Activated CD8-positive, alpha-beta memory T cell treated with anti-CD3 and anti-CD28 coated beads, Interleukin-2, amount 10 ng/mL, durations not matched to agents 7 days and 5 days (primary cell): Measurements from ENCODE around the gene ATL2. TPM values are rescaled to one million over a fixed set of nuclear protein-coding genes. Genes with fewer than 3 reads are reported as not detected.
"Not testable (repeated sequence)": the region's sequence is repeated elsewhere in the genome, so short reads cannot be mapped to it uniquely, and the experiment has no call there.

ENCODE experiments used
- ATAC-seq: fragments of 150-1000 bp; cut with Tn5 transposase; one replicate; pipeline ENCODE4 v1.10.0; 2021; ENCODE audit warnings: moderate library complexity
- CTCF ChIA-PET: fragments of 350-600 bp; sonication (Branson Sonifier 250); formaldehyde crosslinking; loops from one replicate; lab custom pipeline; 2021; ENCODE audit warnings: antibody characterized with exemption; lab: Charles Lee
- DNase-seq: peaks from one replicate; pipeline ENCODE4 v3.0.0-alpha.2; 2020
- H3K27ac Mint-ChIP-seq: one replicate; pipeline ENCODE4 v1.8.0; 2021; ENCODE audit warnings: mild to moderate bottlenecking, mixed read lengths
- H3K27me3 Mint-ChIP-seq: one replicate; pipeline ENCODE4 v1.8.0; 2021; ENCODE audit warnings: mixed read lengths
- H3K36me3 Mint-ChIP-seq: one replicate; pipeline ENCODE4 v1.8.0; 2021; ENCODE audit warnings: mild to moderate bottlenecking, mixed read lengths
- H3K4me1 Mint-ChIP-seq: one replicate; pipeline ENCODE4 v1.8.0; 2021; ENCODE audit warnings: mixed read lengths
- H3K4me3 Mint-ChIP-seq: one replicate; pipeline ENCODE4 v1.8.0; 2021; ENCODE audit warnings: mild to moderate bottlenecking, moderate library complexity, mixed read lengths
- H3K9me3 Mint-ChIP-seq: one replicate; pipeline ENCODE4 v1.8.0; 2022; ENCODE audit warnings: low read depth, mixed read lengths
- total RNA-seq, 2 experiments: library from RNA; stranded (reverse); gene quantifications; one replicate each; pipeline ENCODE4 v1.2.3, GENCODE V29; 2021

ATL2 gene
- 10 to 100 TPM; 55.5 to 56.7 TPM for total RNA-seq

GRCh38 chr2:38377050-38377828, at the start of gene ATL2:
Gene ATL2, minus strand, starts transcription at chr2:38377273. Its CDS starts 13 bp downstream, at chr2:38377260.
- DNase-seq (peak; percentile 97), ATAC-seq (peak; percentile 92)
- H3K4me3 Mint-ChIP-seq, result peak within 1 kb of the TSS; percentile 87
- H3K36me3 Mint-ChIP-seq, result no peaks in the 10 kb centered on the region
- peaks cover 6% of the 10 kb centered on the region for H3K27me3 Mint-ChIP-seq
- no peaks in the 10 kb centered on the region for H3K9me3 Mint-ChIP-seq
- H3K4me1 Mint-ChIP-seq, result peaks cover 47% of the 10 kb centered on the region
- CTCF ChIA-PET, result interaction anchor here (0.6 to 2.3 kb wide), 7 partner anchors 10 to 374 kb away, joined by 3 to 17 read pairs (median 7); partner anchors contain the start of gene SRSF7
- peak within 1 kb of the TSS; percentile 85 for H3K27ac Mint-ChIP-seq

GRCh38 chr2:38423763-38424162, 46.7 kb upstream of the ATL2 start:
- DNase-seq, result no peak
- CTCF ChIA-PET, result no interaction called here
- Mint-ChIP-seq H3K4me1 (no peaks in the 10 kb centered on the region), H3K36me3 (no peaks in the 10 kb centered on the region), H3K27me3 (peaks cover 17% of the 10 kb centered on the region), H3K4me3 (no peak overlapping the region), H3K27ac (no peak overlapping the region), H3K9me3 (no peaks in the 10 kb centered on the region)
- ATAC-seq, result no peak

- Mint-ChIP-seq H3K27ac (no peak overlapping the region), H3K27me3 (peaks cover 20% of the 10 kb centered on the region), H3K4me3 (no peak overlapping the region), H3K36me3 (no peaks in the 10 kb centered on the region), H3K4me1 (no peaks in the 10 kb centered on the region), H3K9me3 (no peaks in the 10 kb centered on the region)
- no peak for DNase-seq
- CTCF ChIA-PET, result no interaction called here
- no peak for ATAC-seq
These were observed 44.4 kb upstream of the ATL2 start for GRCh38 chr2:38421274-38422056.

DNA sequence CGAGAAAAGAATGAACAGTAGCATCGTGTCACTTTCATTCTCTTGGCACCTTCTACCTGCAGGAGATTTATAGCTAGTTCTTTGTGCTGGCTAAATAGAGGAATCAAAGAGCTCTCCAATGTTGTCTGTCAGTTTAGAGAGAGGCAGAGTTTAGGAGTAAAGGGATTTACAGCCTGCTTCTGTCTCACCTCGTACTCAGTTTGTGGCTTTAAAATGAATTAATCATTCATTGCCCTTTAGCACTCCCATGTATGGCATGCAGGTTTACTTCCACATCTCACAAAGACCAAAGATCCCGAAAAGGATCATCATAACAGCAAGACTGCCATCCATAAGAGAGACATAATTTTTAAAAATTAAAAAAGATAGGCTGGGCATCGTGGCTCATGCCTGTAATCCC, 42.4 kb upstream of the ATL2 start:
- DNase-seq (no peak), ATAC-seq (no peak)
- Mint-ChIP-seq H3K27ac (no peak overlapping the region), H3K4me3 (no peak overlapping the region), H3K36me3 (no peaks in the 10 kb centered on the region), H3K4me1 (no peaks in the 10 kb centered on the region), H3K9me3 (no peaks in the 10 kb centered on the region), H3K27me3 (peaks cover 17% of the 10 kb centered on the region)
- CTCF ChIA-PET, result no interaction called here

GRCh38 chr2:38418735-38419134, 41.7 kb upstream of the ATL2 start:
- CTCF ChIA-PET, result no interaction called here
- ATAC-seq, result no peak
- no peaks in the 10 kb centered on the region for H3K36me3 Mint-ChIP-seq
- H3K4me3 Mint-ChIP-seq, result no peak overlapping the region
- no peak for DNase-seq
- no peaks in the 10 kb centered on the region for H3K4me1 Mint-ChIP-seq
- H3K27me3 Mint-ChIP-seq, result peaks cover 12% of the 10 kb centered on the region
- peaks cover 2% of the 10 kb centered on the region for H3K9me3 Mint-ChIP-seq
- H3K27ac Mint-ChIP-seq, result no peak overlapping the region

DNA sequence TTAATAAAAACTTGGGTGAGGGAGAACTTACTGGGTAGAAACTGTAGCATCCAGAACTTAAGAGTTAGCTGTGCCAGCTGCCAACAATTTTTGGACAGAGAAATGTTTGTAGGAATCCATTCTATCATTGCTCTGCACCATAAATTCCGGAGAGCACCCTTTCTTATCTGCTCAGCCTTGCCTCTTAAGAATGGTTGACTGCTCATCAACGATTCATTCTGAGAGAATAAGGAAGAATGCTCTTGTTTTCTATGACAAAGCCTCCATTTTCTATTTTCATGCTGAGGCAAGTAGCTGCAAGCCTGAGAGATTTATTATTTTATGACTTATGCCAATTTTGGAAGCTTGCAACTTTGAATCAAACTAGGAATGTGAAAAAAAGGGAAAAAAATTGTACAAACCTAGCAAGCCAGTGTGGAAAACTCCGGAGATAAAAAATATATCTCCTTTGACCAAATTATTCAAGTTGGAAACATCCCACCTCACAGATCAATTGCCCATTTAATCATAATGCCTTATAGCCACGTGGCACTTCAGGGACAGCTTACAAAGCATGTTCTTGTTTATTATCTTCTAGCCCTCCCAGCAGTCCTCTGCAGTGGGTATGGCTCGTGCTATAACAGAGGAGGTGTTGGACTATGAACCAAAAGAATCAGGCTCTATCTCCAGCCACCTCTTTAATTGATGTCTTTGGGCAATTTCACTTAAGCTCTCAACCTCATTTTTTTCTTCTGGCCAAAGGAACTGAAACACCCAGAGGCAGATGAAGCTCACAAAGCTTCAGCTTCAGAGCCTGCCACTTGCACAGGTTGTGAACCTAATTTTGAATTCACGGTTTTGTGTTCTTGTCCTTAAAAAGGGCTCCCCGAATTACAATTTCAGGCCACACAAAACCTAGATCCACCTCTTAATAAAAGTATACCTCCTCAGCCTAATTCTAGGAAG, 40.9 kb upstream of the ATL2 start:
- Mint-ChIP-seq H3K27ac (no peak overlapping the region), H3K27me3 (peaks cover 12% of the 10 kb centered on the region), H3K4me3 (no peak overlapping the region), H3K9me3 (peaks cover 5% of the 10 kb centered on the region), H3K4me1 (no peaks in the 10 kb centered on the region), H3K36me3 (peaks cover 2% of the 10 kb centered on the region)
- CTCF ChIA-PET, result no interaction called here
- no peak for ATAC-seq
- DNase-seq, result no peak

DNA sequence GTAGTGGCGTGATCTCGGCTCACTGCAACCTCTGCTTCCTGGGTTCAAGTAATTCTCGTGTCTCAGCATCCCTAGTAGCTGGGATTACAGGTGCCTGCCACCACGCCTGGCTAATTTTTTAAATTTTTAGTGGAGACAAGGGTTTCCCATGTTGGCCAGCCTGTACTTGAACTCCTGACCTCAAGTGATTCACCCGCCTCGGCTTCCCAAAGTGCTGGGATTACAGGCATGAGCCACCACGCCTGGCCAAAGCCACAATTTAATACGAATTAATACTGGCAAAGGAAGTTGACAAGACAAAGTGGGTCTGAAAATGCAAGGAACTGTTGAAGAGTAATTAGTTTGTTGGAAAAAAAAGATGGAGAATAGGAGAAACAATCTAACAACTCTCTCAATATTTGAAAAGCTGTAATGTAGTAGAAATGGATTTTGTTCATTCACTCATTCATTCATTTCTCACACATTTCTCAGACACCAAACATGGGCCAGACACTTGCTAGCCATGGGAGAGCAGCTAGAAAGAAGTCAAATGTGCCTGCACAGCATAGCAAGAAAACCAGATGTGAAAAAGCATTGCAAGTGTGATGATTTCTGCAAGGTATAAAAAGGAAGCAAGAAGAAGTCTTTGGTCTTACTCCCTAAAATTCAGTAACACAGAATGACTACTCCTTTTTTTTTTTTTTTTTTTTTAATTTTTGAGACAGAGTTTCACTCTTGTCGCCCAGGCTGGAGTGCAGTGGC, 39.4 kb upstream of the ATL2 start:
- Mint-ChIP-seq H3K9me3 (peaks cover 10% of the 10 kb centered on the region), H3K4me1 (no peaks in the 10 kb centered on the region), H3K36me3 (peaks cover 2% of the 10 kb centered on the region), H3K27me3 (peaks cover 12% of the 10 kb centered on the region), H3K27ac (no peak overlapping the region), H3K4me3 (no peak overlapping the region)
- no peak for ATAC-seq
- DNase-seq, result no peak
- CTCF ChIA-PET, result interaction anchor here (0.6 kb wide), 1 partner anchor 65 kb away, joined by 3 read pairs; no protein-coding TSS in a partner anchor

DNA sequence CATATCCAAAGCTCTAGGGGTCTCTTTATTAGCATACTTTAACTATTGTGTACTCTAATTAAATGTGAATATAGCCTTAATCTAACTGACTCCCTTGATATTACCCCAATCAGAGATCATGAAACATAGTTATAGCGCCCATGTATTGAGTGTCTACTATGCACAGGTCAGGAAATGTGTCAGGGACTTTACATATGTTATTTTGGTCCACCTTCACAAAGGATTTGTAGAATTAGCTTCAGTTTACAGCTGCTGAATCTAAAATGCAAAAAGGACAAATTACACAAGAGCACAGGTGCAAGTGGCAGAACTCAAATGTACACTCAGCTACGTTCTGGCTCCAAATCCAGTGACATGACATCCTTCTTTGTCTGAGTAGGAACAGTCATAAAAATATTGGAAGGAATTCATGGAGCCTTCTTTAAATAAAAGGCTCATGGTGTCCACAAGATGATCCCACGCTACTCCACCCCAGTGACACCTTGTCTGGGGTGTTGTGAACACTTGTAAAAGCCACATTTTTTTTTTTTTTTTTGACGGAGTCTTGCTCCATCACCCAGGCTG, 38.7 kb upstream of the ATL2 start:
- no peaks in the 10 kb centered on the region for H3K4me1 Mint-ChIP-seq
- H3K27ac Mint-ChIP-seq, result no peak overlapping the region
- peaks cover 12% of the 10 kb centered on the region for H3K27me3 Mint-ChIP-seq
- DNase-seq, result no peak
- CTCF ChIA-PET, result interaction anchor here (0.6 kb wide), 1 partner anchor 64 kb away, joined by 3 read pairs; no protein-coding TSS in a partner anchor
- peaks cover 2% of the 10 kb centered on the region for H3K36me3 Mint-ChIP-seq
- H3K9me3 Mint-ChIP-seq, result peaks cover 10% of the 10 kb centered on the region
- ATAC-seq, result no peak
- no peak overlapping the region for H3K4me3 Mint-ChIP-seq

- Mint-ChIP-seq H3K4me3 (no peak overlapping the region), H3K27me3 (peaks cover 12% of the 10 kb centered on the region), H3K4me1 (no peaks in the 10 kb centered on the region), H3K36me3 (peaks cover 2% of the 10 kb centered on the region), H3K27ac (no peak overlapping the region), H3K9me3 (peaks cover 10% of the 10 kb centered on the region)
- CTCF ChIA-PET, result no interaction called here
- DNase-seq (no peak), ATAC-seq (no peak)
These were observed 38.0 kb upstream of the ATL2 start for GRCh38 chr2:38415023-38415422.

- CTCF ChIA-PET, H3K4me1 Mint-ChIP-seq, H3K27me3 Mint-ChIP-seq, H3K27ac Mint-ChIP-seq, H3K36me3 Mint-ChIP-seq, H3K4me3 Mint-ChIP-seq, ATAC-seq, DNase-seq: not testable (repeated sequence)
- peaks cover 10% of the 10 kb centered on the region for H3K9me3 Mint-ChIP-seq
These were observed 35.3 kb upstream of the ATL2 start for GRCh38 chr2:38412235-38412871.

GRCh38 chr2:38409156-38410102, 32.4 kb upstream of the ATL2 start:
- peaks cover 2% of the 10 kb centered on the region for H3K36me3 Mint-ChIP-seq
- DNase-seq (no peak), ATAC-seq (no peak)
- H3K27ac Mint-ChIP-seq, result no peak overlapping the region
- no peaks in the 10 kb centered on the region for H3K4me1 Mint-ChIP-seq
- CTCF ChIA-PET, result no interaction called here
- H3K4me3 Mint-ChIP-seq, result no peak overlapping the region
- H3K27me3 Mint-ChIP-seq, result peaks cover 8% of the 10 kb centered on the region
- H3K9me3 Mint-ChIP-seq, result peaks cover 10% of the 10 kb centered on the region
